Lung (tissue), 12 donors: ENCODE data around the gene GLRA1. TPM values are rescaled to one million over a fixed set of nuclear protein-coding genes. Genes with fewer than 3 reads are reported as not detected.

Experiments used
- ATAC-seq: fragments of 200-7000 bp; cut with Tn5 transposase; one replicate; pipeline ENCODE4 v1.9.1; 2020; ENCODE audit warnings: moderate number of reproducible peaks; ENCODE audit not compliant: insufficient read depth, low FRiP score
- DNase-seq, 3 donors: peaks; one replicate each; pipeline ENCODE4 v3.0.0-alpha.2; 2013 to 2017
- H3K27ac ChIP-seq, 2 donors: one replicate each; pipeline ENCODE4 v1.5.1; 2013; ENCODE audit warnings: mild to moderate bottlenecking in 2 of 2, moderate library complexity in 2 of 2, control low read depth in 1 of 2, inconsistent platforms in 1 of 2, low read depth in 1 of 2, low read length in 1 of 2
- H3K27me3 ChIP-seq, 3 donors: one replicate each; pipeline ENCODE4 v1.5.1; 2013; ENCODE audit warnings: low read length in 2 of 3; ENCODE audit not compliant: control insufficient read depth in 3 of 3, insufficient read depth in 3 of 3
- H3K36me3 ChIP-seq, 4 donors: one replicate each; pipeline ENCODE4 v1.5.1; 2013; ENCODE audit warnings: low read length in 4 of 4, mild to moderate bottlenecking in 1 of 4, moderate library complexity in 1 of 4; ENCODE audit not compliant: control insufficient read depth in 4 of 4, insufficient read depth in 4 of 4
- H3K4me1 ChIP-seq, 5 donors: one replicate each; pipeline ENCODE4 v1.5.1; 2013; ENCODE audit warnings: low read length in 5 of 5, mild to moderate bottlenecking in 2 of 5, moderate library complexity in 1 of 5; ENCODE audit not compliant: control insufficient read depth in 5 of 5, insufficient read depth in 5 of 5
- H3K4me3 ChIP-seq: one replicate; pipeline ENCODE4 v1.5.1; 2013; ENCODE audit warnings: mild to moderate bottlenecking, control low read depth, moderate library complexity
- H3K9ac ChIP-seq, 2 donors: one replicate each; pipeline ENCODE4 v1.5.1; 2013; ENCODE audit warnings: low read length in 2 of 2, control low read depth in 1 of 2; ENCODE audit not compliant: insufficient read depth in 1 of 2
- H3K9me3 ChIP-seq, 4 donors: one replicate each; pipeline ENCODE4 v1.5.1; 2013; ENCODE audit warnings: low read length in 3 of 4, mild to moderate bottlenecking in 1 of 4, moderate library complexity in 1 of 4; ENCODE audit not compliant: control insufficient read depth in 4 of 4, insufficient read depth in 3 of 4
- CTCF ChIP-seq: IDR thresholded peaks from 2 replicates; pipeline ENCODE4 v1.5.1; 2012; ENCODE audit warnings: mild to moderate bottlenecking; ENCODE audit errors: control extremely low read depth, extremely low read depth
- WGBS, 2 donors: extraction: QIAGEN DNeasy Blood & Tissue Kit; methylation state at CpG; one replicate each; pipeline ENCODE4 v1.1.7; 2013; 5-methylcytosine and 5-hydroxymethylcytosine counted together
- polyA plus RNA-seq, 2 donors: library from polyadenylated mRNA; stranded (reverse); fragments of 200-250 nt; gene quantifications; one replicate each; pipeline ENCODE4 v1.2.1, GENCODE V29; 2013
- total RNA-seq, 2 donors: library from RNA; depleted of rRNA in 1 of 2; stranded (reverse); fragments of >200 nt in 1 of 2; gene quantifications; one replicate each; pipeline ENCODE4 v1.2.1, GENCODE V29; 2014 to 2021
- donor health status: control.
- donor health status: control.
- donor health status: Bipolar disorder and iron deficiency.
- donor health status: healthy.
- donor health status: DM: yes; HTN: yes; CAD: no.

GLRA1 gene
- total and polyA plus RNA-seq, 4 donors, result not detected

GRCh38 chr5:151947931-151948608 is 23.4 kb upstream of the GLRA1 start:
- Histone ChIP-seq H3K9me3 (peaks cover 0 to 3% (median 0%) of the 10 kb centered on the region in 4 donors), H3K36me3 (no peaks in the 10 kb centered on the region), H3K27ac (no peak overlapping the region), H3K27me3 (no peaks in the 10 kb centered on the region), H3K4me1 (no peaks in the 10 kb centered on the region), H3K9ac (no peak overlapping the region), H3K4me3 (no peak overlapping the region)
- DNase-seq (no peak), ATAC-seq (no peak)
- WGBS, 2 donors, result 65 to 69% methylated on average over 5 of the region's 5 CpGs
- TF ChIP-seq CTCF, result no peak

GRCh38 chr5:151937851-151938250 is 13.2 kb upstream of the GLRA1 start:
- ATAC-seq (no peak), DNase-seq (no peak)
- Histone ChIP-seq H3K36me3 (no peaks in the 10 kb centered on the region), H3K4me1 (no peaks in the 10 kb centered on the region), H3K27me3 (no peaks in the 10 kb centered on the region), H3K4me3 (no peak overlapping the region), H3K9ac (no peak overlapping the region), H3K9me3 (no peaks in the 10 kb centered on the region), H3K27ac (no peak overlapping the region)
- TF ChIP-seq CTCF, result no peak

GRCh38 chr5:151935135-151935695 is 10.6 kb upstream of the GLRA1 start:
- no peak for DNase-seq
- Histone ChIP-seq H3K9ac (no peak overlapping the region), H3K27me3 (no peaks in the 10 kb centered on the region), H3K9me3 (peaks cover 0 to 4% (median 0%) of the 10 kb centered on the region in 4 donors), H3K27ac (no peak overlapping the region), H3K36me3 (no peaks in the 10 kb centered on the region), H3K4me1 (no peaks in the 10 kb centered on the region), H3K4me3 (no peak overlapping the region)
- no peak for TF ChIP-seq CTCF
- ATAC-seq, result no peak
- WGBS, 2 donors, result 57 to 72% methylated on average over 3 of the region's 3 CpGs
